ENCODE measurements around the gene TF. TPM values are rescaled to one million over a fixed set of nuclear protein-coding genes. Genes with fewer than 3 reads are reported as not detected.
"Not testable (repeated sequence)": the region's sequence is repeated elsewhere in the genome, so short reads cannot be mapped to it uniquely, and the experiment has no call there.

The TF gene
- total RNA-seq, 1 experiment from 2014 or later, result 0.09 TPM

- H3K79me1 ChIP-seq (ENCODE audit: insufficient read depth, low read depth, low read length, poor library complexity, severe bottlenecking), result no peaks in the 10 kb centered on the region
- H3K56ac ChIP-seq (ENCODE audit: insufficient read length, low read depth, low read length), result no peak overlapping the region
- no CpG with 5 or more reads among the region's 4 CpGs for WGBS (ENCODE audit: extremely low coverage, insufficient read length, low lambda C conversion rate)
- H2BK5ac ChIP-seq (ENCODE audit: insufficient read length, low read length), result no peak overlapping the region
- H3K4me3 Mint-ChIP-seq, result no peak overlapping the region
- no peak overlapping the region for H4K91ac ChIP-seq (ENCODE audit: insufficient read length, low read depth, low read length)
- H3K27ac ChIP-seq (ENCODE audit: insufficient read length, low read depth, low read length), result no peak overlapping the region
- no peak overlapping the region for H4K5ac ChIP-seq (ENCODE audit: insufficient read length, low read depth, low read length)
- no peak overlapping the region for H3K4me2 ChIP-seq (ENCODE audit: insufficient read depth, insufficient read length, low read length)
- no peaks in the 10 kb centered on the region for H3K23me2 ChIP-seq (ENCODE audit: insufficient read length, low read depth, low read length, poor library complexity, severe bottlenecking)
- no peak overlapping the region for H3K18ac ChIP-seq (ENCODE audit: insufficient read length, low read depth, low read length)
- no peak for DNase-seq
- no peak overlapping the region for H3K14ac ChIP-seq (ENCODE audit: insufficient read depth, low read length)
- H3K4ac ChIP-seq (ENCODE audit: low read depth, low read length), result no peak overlapping the region
- H3K36me3 Mint-ChIP-seq (ENCODE audit: insufficient read depth in 1 of 3, low read depth in 3 of 3), result peaks cover 0 to 4% (median 2%) of the 10 kb centered on the region in 3 experiments; a peak in 1 of 7 replicates
- H3K23ac ChIP-seq (ENCODE audit: insufficient read length, low read depth, low read length), result no peak overlapping the region
- H3K4me1 ChIP-seq (ENCODE audit: insufficient read depth, low read length), result no peaks in the 10 kb centered on the region; the same call in 1 of the 2 replicates
- H3K27me3 Mint-ChIP-seq (ENCODE audit: low read depth), result peaks cover 13% of the 10 kb centered on the region
- no peak overlapping the region for H2AFZ ChIP-seq (ENCODE audit: low read length)
- H4K20me1 ChIP-seq (ENCODE audit: control insufficient read depth, insufficient read depth, insufficient read length), result no peaks in the 10 kb centered on the region
- H3K9me3 ChIP-seq (ENCODE audit: control insufficient read depth, low read depth, low read length), result no peaks in the 10 kb centered on the region
- no peak overlapping the region for H2BK12ac ChIP-seq (ENCODE audit: insufficient read length, low read depth, low read length)
- H3K27me3 ChIP-seq (ENCODE audit: insufficient read depth, low read length), result no peaks in the 10 kb centered on the region
- no peak overlapping the region for H2BK20ac ChIP-seq (ENCODE audit: low read depth, low read length, poor library complexity, severe bottlenecking)
- TF ChIP-seq CTCF (conservative IDR thresholded peaks at IDR 0.05), result no peak
- H2BK15ac ChIP-seq (ENCODE audit: low read depth, low read length), result no peak overlapping the region
- H2BK120ac ChIP-seq (ENCODE audit: low read depth, low read length, poor library complexity, severe bottlenecking), result no peak overlapping the region
- H3K9ac ChIP-seq (ENCODE audit: extremely low read depth, insufficient read length, low read length), result no peak overlapping the region
- no peak overlapping the region for H4K8ac ChIP-seq (replicated peaks; ENCODE audit: insufficient read length, low read depth, low read length)
- H3K4me1 Mint-ChIP-seq, result peaks cover 9 to 11% of the 10 kb centered on the region in 2 experiments
- no peak overlapping the region for H3T11ph ChIP-seq (ENCODE audit: low read length)
- H2AK5ac ChIP-seq (ENCODE audit: insufficient read length, low read length), result no peak overlapping the region
- no peak overlapping the region for H3K27ac Mint-ChIP-seq
- no peaks in the 10 kb centered on the region for H3K79me2 ChIP-seq (ENCODE audit: insufficient read depth, low read length)
- peaks cover 6 to 8% of the 10 kb centered on the region in 2 experiments; a peak in 4 of 5 replicates for H3K9me3 Mint-ChIP-seq
Observed at GRCh38 chr3:133779626-133780203, 33.5 kb downstream of the TF start.

GRCh38 chr3:133780756-133781155 is 34.6 kb downstream of the TF start:
- not testable (repeated sequence) for H2BK12ac ChIP-seq (ENCODE audit: insufficient read length, low read depth, low read length); H4K8ac ChIP-seq (replicated peaks; ENCODE audit: insufficient read length, low read depth, low read length); H3K9ac ChIP-seq (ENCODE audit: extremely low read depth, insufficient read length, low read length); H3K36me3 Mint-ChIP-seq (ENCODE audit: insufficient read depth in 1 of 3, low read depth in 3 of 3); H3K4me2 ChIP-seq (ENCODE audit: insufficient read depth, insufficient read length, low read length); H2BK15ac ChIP-seq (ENCODE audit: low read depth, low read length); H3K79me2 ChIP-seq (ENCODE audit: insufficient read depth, low read length); DNase-seq; H3K56ac ChIP-seq (ENCODE audit: insufficient read length, low read depth, low read length); H3K18ac ChIP-seq (ENCODE audit: insufficient read length, low read depth, low read length); H4K20me1 ChIP-seq (ENCODE audit: control insufficient read depth, insufficient read depth, insufficient read length); H3K14ac ChIP-seq (ENCODE audit: insufficient read depth, low read length); H2AK5ac ChIP-seq (ENCODE audit: insufficient read length, low read length); H3K27ac Mint-ChIP-seq; H2AFZ ChIP-seq (ENCODE audit: low read length); H2BK5ac ChIP-seq (ENCODE audit: insufficient read length, low read length); H3K4me3 Mint-ChIP-seq; H3K4ac ChIP-seq (ENCODE audit: low read depth, low read length); H3K9me3 ChIP-seq (ENCODE audit: control insufficient read depth, low read depth, low read length); H4K5ac ChIP-seq (ENCODE audit: insufficient read length, low read depth, low read length); H2BK20ac ChIP-seq (ENCODE audit: low read depth, low read length, poor library complexity, severe bottlenecking); H3K27me3 ChIP-seq (ENCODE audit: insufficient read depth, low read length); H3K27ac ChIP-seq (ENCODE audit: insufficient read length, low read depth, low read length); H4K91ac ChIP-seq (ENCODE audit: insufficient read length, low read depth, low read length); H3K4me1 ChIP-seq (ENCODE audit: insufficient read depth, low read length); H3K23ac ChIP-seq (ENCODE audit: insufficient read length, low read depth, low read length); H3K9me3 Mint-ChIP-seq; H3K79me1 ChIP-seq (ENCODE audit: insufficient read depth, low read depth, low read length, poor library complexity, severe bottlenecking); H3K23me2 ChIP-seq (ENCODE audit: insufficient read length, low read depth, low read length, poor library complexity, severe bottlenecking); H2BK120ac ChIP-seq (ENCODE audit: low read depth, low read length, poor library complexity, severe bottlenecking); H3T11ph ChIP-seq (ENCODE audit: low read length)
- WGBS (ENCODE audit: extremely low coverage, insufficient read length, low lambda C conversion rate), result no CpG with 5 or more reads among the region's 6 CpGs
- Mint-ChIP-seq H3K4me1 (peaks cover 9 to 11% of the 10 kb centered on the region in 2 experiments), H3K27me3 (ENCODE audit: low read depth) (peaks cover 13% of the 10 kb centered on the region)

All from H9 (cell line).